ENCODE measurements around the gene FAM227B.
"Not testable (repeated sequence)": the region's sequence is repeated elsewhere in the genome, so short reads cannot be mapped to it uniquely, and the experiment has no call there.

Gene FAM227B

GRCh38 chr15:49625460-49626036 lies 4.9 kb upstream of the FAM227B start:
- no peak overlapping the region for H3K27ac ChIP-seq
- TF ChIP-seq CTCF (conservative IDR thresholded peaks at IDR 0.05) = no peak

DNA sequence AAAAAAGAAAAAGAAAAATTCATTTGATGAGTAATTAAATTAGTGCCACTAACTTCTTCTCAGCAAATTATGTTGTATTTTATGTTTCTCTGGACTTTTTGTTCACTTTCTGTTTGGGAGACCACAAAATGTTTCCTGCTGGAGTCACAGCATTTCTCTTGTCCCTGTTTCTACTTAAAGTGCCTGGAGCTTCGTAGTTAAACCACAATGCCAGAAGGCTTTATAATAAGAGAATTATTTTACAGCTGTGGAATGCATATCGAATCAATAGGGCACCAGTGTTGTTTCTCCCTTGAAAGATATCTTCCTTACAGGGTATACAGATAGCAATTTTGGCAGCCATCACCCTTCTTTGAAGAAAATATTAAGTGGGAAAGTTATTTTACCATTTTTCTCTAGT lies 3.4 kb upstream of the FAM227B start:
- TF ChIP-seq CTCF (conservative IDR thresholded peaks at IDR 0.05) = no peak
- no peak overlapping the region for H3K27ac ChIP-seq

GRCh38 chr15:49622561-49622960 lies 1.9 kb upstream of the FAM227B start:
- H3K27ac ChIP-seq = no peak overlapping the region
- no peak; the same call in 1 of the 2 replicates for TF ChIP-seq CTCF (conservative IDR thresholded peaks at IDR 0.05)

- H3K27ac ChIP-seq = peak overlapping the region; percentile 90
Observed at GRCh38 chr15:49621887-49622286, 1.3 kb upstream of the FAM227B start.

DNA sequence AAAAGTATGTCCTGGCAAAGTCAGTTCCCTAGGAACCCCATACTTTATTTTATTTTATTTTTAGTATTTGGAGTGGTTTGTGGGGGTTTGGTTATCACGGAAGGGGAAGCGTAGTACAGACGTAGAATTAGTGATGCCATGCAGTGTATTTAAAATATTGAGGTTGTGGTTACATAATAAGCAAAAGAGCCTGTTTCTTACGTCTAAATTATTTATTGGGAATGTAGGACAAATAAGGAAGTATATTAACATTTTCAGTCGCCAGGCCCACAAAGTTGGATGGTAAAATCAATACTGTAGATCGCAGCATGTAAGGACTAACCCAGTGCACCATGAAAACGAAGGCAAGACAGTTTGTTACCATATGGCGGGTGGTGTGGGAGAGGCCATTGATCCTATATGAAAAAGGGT lies 788 bp upstream of the FAM227B start:
- TF ChIP-seq CTCF (conservative IDR thresholded peaks at IDR 0.05) = no peak
- peak overlapping the region; percentile 90 for H3K27ac ChIP-seq

More at GRCh38 chr15:49621887-49622286, 1.3 kb upstream of the FAM227B start:
- TF ChIP-seq CTCF (conservative IDR thresholded peaks at IDR 0.05) = no peak

- peak overlapping the region; percentile 90 for H3K27ac ChIP-seq
- 0 out of 2 replicates have a peak, but pooled peaks have one; percentile 1 for TF ChIP-seq CTCF (conservative IDR thresholded peaks at IDR 0.05)
Observed at GRCh38 chr15:49620199-49620598, 419 bp downstream of the FAM227B start.

DNA sequence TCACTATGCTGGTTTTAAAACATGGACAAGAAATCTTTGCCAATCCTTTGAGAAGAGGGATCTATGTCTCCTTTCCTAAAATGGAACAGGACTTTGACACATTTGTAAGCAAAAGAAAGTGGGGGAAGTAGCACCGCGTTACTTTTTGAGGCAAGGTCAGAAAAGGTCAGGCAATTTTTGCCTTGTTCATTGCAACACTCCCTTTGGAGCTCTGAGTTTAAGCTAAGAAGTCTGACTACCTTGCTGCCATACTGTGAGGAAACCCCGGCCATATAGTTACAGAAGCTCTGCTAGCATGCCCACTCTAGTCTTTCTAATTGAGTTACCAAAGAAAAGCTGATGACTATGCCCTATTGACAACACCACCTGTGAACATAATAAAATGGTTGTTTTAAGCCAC lies 1.4 kb downstream of the FAM227B start:
- H3K27ac ChIP-seq = peak overlapping the region; percentile 90; the same call in 1 of the 2 replicates
- TF ChIP-seq CTCF (conservative IDR thresholded peaks at IDR 0.05) = no peak

DNA sequence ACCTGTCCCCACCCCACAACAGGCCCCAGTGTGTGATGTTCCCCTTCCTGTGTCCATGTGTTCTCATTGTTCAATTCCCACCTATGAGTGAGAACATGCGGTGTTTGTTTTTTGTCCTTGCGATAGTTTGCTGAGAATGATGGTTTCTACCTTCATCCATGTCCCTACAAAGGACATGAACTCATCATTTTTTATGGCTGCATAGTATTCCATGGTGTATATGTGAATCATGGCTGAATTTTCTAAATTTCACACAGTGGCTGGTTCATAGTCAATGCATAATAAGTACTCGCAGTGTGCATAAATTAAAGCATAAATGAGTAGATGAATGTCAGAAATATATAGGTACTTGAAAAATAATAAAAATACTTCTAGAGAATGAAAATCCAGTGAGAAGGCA lies 8.4 kb downstream of the FAM227B start:
- not testable (repeated sequence) for H3K27ac ChIP-seq

Measured in VCaP (cell line).